ENCODE data around the gene NKX2-4. TPM values are rescaled to one million over a fixed set of nuclear protein-coding genes. Genes with fewer than 3 reads are reported as not detected.
A peak's percentile ranks its signal among the peaks of the same experiment; 100 is the strongest.

NKX2-4 gene
- total RNA-seq, result not detected in 2 replicates

GRCh38 chr20:21397341-21398108 is at the start of gene NKX2-4:
TSS of gene NKX2-4 (minus strand) at chr20:21397526. CDS start at chr20:21397399, 127 bp downstream.
- no peak within 1 kb of the TSS for H3K4me3 ChIP-seq (ENCODE audit: low read depth, low read length)
- no peak for DNase-seq (ENCODE audit: low read depth)
- no peak for TF ChIP-seq CTCF (conservative IDR thresholded peaks at IDR 0.05; ENCODE audit: low read depth, low read length)

- no peak for TF ChIP-seq CTCF (conservative IDR thresholded peaks at IDR 0.05; ENCODE audit: low read depth, low read length)
- DNase-seq (ENCODE audit: low read depth), result no peak
- H3K4me3 ChIP-seq (ENCODE audit: low read depth, low read length), result no peak overlapping the region
These were observed 40.5 kb upstream of the NKX2-4 start for GRCh38 chr20:21437816-21438215.

GRCh38 chr20:21437248-21437647 is 39.9 kb upstream of the NKX2-4 start:
- TF ChIP-seq CTCF (conservative IDR thresholded peaks at IDR 0.05; ENCODE audit: low read depth, low read length), result no peak

DNA sequence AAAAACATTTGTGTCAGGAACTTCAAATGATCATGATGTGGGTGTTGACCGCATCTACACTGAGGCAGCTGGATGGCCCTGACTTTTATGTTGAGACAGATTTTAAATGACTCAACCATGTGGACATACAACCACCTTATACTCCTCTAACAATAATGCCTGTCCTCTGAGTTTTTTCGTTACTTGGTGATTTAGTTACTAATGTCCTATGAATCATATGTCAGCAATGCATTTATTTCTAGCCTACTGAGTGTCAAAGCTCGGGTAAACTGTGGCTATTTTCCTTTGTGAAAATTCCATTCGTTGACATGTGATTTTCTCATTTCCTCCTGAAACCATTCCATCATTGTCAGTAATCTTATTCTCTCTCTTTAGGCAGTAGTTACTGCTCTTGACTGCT is 38.9 kb upstream of the NKX2-4 start:
- peak; percentile 98 for DNase-seq (ENCODE audit: low read depth)
- no peak for TF ChIP-seq CTCF (conservative IDR thresholded peaks at IDR 0.05; ENCODE audit: low read depth, low read length)
- H3K4me3 ChIP-seq (ENCODE audit: low read depth, low read length), result no peak overlapping the region

More at GRCh38 chr20:21437248-21437647, 39.9 kb upstream of the NKX2-4 start:
- no peak overlapping the region for H3K4me3 ChIP-seq (ENCODE audit: low read depth, low read length)
- DNase-seq (ENCODE audit: low read depth), result no peak

- no peak overlapping the region for H3K4me3 ChIP-seq (ENCODE audit: low read depth, low read length)
- DNase-seq (ENCODE audit: low read depth), result no peak
- no peak for TF ChIP-seq CTCF (conservative IDR thresholded peaks at IDR 0.05; ENCODE audit: low read depth, low read length)
These were observed 38.2 kb upstream of the NKX2-4 start for GRCh38 chr20:21435576-21435975.

DNA sequence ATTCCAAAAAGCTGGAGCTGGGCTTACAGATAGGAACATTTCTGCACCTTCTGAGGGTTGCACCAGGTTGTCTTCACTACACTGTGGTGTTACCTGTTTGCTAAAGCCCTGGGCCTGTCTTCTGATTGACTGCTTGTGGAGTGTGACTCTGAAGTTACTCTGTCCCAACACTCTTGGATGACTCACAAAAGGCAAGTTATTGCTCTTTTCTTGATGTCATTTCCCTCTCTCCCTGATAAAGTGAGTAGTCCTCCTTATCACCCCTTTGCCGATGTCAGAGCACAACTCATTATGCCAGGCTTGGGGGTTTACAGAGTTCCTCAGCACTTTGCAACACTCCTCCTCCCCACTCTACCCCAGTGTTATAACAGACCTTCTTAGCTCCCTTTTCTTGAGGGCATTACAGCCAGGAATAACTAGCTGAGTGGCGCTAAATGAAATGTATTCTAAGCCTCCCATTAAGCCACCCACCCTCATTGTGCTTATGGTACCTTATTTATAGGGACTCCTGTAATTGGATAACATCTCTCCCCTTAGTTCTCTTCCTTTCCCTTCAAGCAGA is 36.1 kb upstream of the NKX2-4 start:
- H3K4me3 ChIP-seq (ENCODE audit: low read depth, low read length), result no peak overlapping the region
- TF ChIP-seq CTCF (conservative IDR thresholded peaks at IDR 0.05; ENCODE audit: low read depth, low read length), result no peak
- no peak for DNase-seq (ENCODE audit: low read depth)

DNA sequence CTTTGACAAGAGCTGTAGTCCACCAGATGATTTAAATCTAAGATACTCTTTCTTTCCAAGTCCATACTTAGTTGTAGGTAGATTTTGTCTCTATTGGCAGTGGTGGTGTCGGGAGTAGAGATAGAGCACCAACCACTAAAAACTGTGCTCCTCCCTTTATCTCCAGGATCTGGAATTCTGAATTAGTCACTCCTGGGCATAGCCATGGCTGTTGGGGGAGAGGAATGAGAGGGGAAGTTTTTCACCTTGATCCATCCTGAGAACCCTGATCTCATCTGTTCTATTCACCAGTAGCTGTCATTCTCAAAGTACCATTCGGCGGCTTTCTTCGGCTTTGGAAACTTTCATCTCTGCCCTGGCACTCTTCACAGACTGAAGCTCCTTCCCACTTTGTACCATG is 35.6 kb upstream of the NKX2-4 start:
- no peak for DNase-seq (ENCODE audit: low read depth)
- no peak for TF ChIP-seq CTCF (conservative IDR thresholded peaks at IDR 0.05; ENCODE audit: low read depth, low read length)

More for the DNA sequence above, 35.6 kb upstream of the NKX2-4 start:
- no peak overlapping the region for H3K4me3 ChIP-seq (ENCODE audit: low read depth, low read length)
